ENCODE data around the gene ARHGAP9. TPM values are rescaled to one million over a fixed set of nuclear protein-coding genes. Genes with fewer than 3 reads are reported as not detected.

The ARHGAP9 gene
- polyA plus RNA-seq, 1 of the 3 experiments (the other 2 are of a cell fraction), result 0.66 TPM

GRCh38 chr12:57461276-57461916, 18.3 kb downstream of the ARHGAP9 start:
- TF ChIP-seq MEF2A (IDR thresholded peaks at IDR 0.05; ENCODE audit: borderline replicate concordance, low read depth) (no peak), FOXJ3 (CRISPR knock-in tag; IDR thresholded peaks at IDR 0.05) (no peak), GABPA (IDR thresholded peaks at IDR 0.05; ENCODE audit: low read depth) (no peak), USF1 (IDR thresholded peaks at IDR 0.05; ENCODE audit: borderline replicate concordance, low read depth) (no peak), EZH2phosphoT487 (IDR thresholded peaks at IDR 0.05; ENCODE audit: borderline replicate concordance, low read depth) (no peak), NRF1 (IDR thresholded peaks at IDR 0.05; ENCODE audit: low read depth, low read length) (no peak), TCF12 (IDR thresholded peaks at IDR 0.05) (no peak), RCOR1 (IDR thresholded peaks at IDR 0.05; ENCODE audit: low read length) (no peak), CTCF (IDR thresholded peaks at IDR 0.05) (no peak), SIN3A (IDR thresholded peaks at IDR 0.05; ENCODE audit: borderline replicate concordance, low read depth, low read length) (no peak), RFX5 (IDR thresholded peaks at IDR 0.05; ENCODE audit: low read length) (no peak), FOXM1 (IDR thresholded peaks at IDR 0.05; ENCODE audit: low read depth) (no peak), YY1 (IDR thresholded peaks at IDR 0.05; ENCODE audit: low read depth) (no peak), GATA2 (CRISPR knock-in tag; IDR thresholded peaks at IDR 0.05) (no peak)
- Histone ChIP-seq H3K27me3 (ENCODE audit: insufficient read depth) (0 out of 2 replicates have a peak, but pooled peaks cover 7% of the 10 kb centered on the region), H3F3A (replicated peaks; ENCODE audit: insufficient read depth) (peaks cover 5% of the 10 kb centered on the region), H3K79me2 (ENCODE audit: insufficient read depth) (no peaks in the 10 kb centered on the region), H3K9me2 (no peaks in the 10 kb centered on the region), H4K20me1 (ENCODE audit: insufficient read depth) (no peaks in the 10 kb centered on the region), H3K27ac (ENCODE audit: low read depth in 2 of 2, low read length in 1 of 2) (peak overlapping the region in 1 of 2 experiments; percentile 61; a peak in 2 of 4 replicates), H3K4me3 (ENCODE audit: low read depth in 2 of 2, low read length in 1 of 2) (peak overlapping the region; percentile 60 to 90), H3K36me3 (replicated peaks in 1 of 2; ENCODE audit: control insufficient read depth in 1 of 2, insufficient read depth in 2 of 2, low read length in 1 of 2) (no peaks in the 10 kb centered on the region), H3K9me3 (no peaks in the 10 kb centered on the region), H3K4me2 (peak overlapping the region; percentile 94), H2AFZ (ENCODE audit: low read depth) (peak overlapping the region; percentile 84), H3K4me1 (ENCODE audit: control insufficient read depth in 1 of 2, insufficient read depth in 2 of 2, low read depth in 1 of 2, low read length in 1 of 2) (peaks cover 0 to 20% of the 10 kb centered on the region in 2 experiments; a peak in 2 of 4 replicates), H3K9ac (peak overlapping the region; percentile 35; the same call in 1 of the 2 replicates)
- WGBS (ENCODE audit: low lambda C conversion rate), result 3% methylated on average over 15 of the region's 32 CpGs
- ChIA-PET POLR2A (no interaction called here), CTCF (interaction anchor here (0.9 to 13.7 kb wide), 28 partner anchors 8 to 337 kb away, joined by 3 to 391 read pairs (median 6); partner anchors contain the start of genes B4GALNT1, DDIT3, INHBE and MARS1)
- DNase-seq, result peak; percentile 70

- peak overlapping the region; percentile 60 to 90 for H3K4me3 ChIP-seq (ENCODE audit: low read depth in 2 of 2, low read length in 1 of 2)
- POLR2A ChIA-PET, result no interaction called here
- peaks cover 0 to 22% of the 10 kb centered on the region in 2 experiments; a peak in 2 of 4 replicates for H3K4me1 ChIP-seq (ENCODE audit: control insufficient read depth in 1 of 2, insufficient read depth in 2 of 2, low read depth in 1 of 2, low read length in 1 of 2)
- peak overlapping the region; percentile 94 for H3K4me2 ChIP-seq
- no peak overlapping the region for H3K9ac ChIP-seq
- 0 out of 2 replicates have a peak, but pooled peaks cover 7% of the 10 kb centered on the region for H3K27me3 ChIP-seq (ENCODE audit: insufficient read depth)
- no peaks in the 10 kb centered on the region for H4K20me1 ChIP-seq (ENCODE audit: insufficient read depth)
- no peaks in the 10 kb centered on the region for H3K36me3 ChIP-seq (replicated peaks in 1 of 2; ENCODE audit: control insufficient read depth in 1 of 2, insufficient read depth in 2 of 2, low read length in 1 of 2)
- no peaks in the 10 kb centered on the region for H3K9me3 ChIP-seq
- CTCF ChIA-PET, result interaction anchor here (0.7 to 13.7 kb wide), 16 partner anchors 8 to 245 kb away, joined by 3 to 391 read pairs (median 10); partner anchors contain the start of genes B4GALNT1, MARS1, NXPH4 and STAC3
- no peaks in the 10 kb centered on the region for H3K79me2 ChIP-seq (ENCODE audit: insufficient read depth)
- WGBS (ENCODE audit: low lambda C conversion rate), result 0% methylated on average over 7 of the region's 19 CpGs
- H3K27ac ChIP-seq (ENCODE audit: low read depth in 2 of 2, low read length in 1 of 2), result no peak overlapping the region
- H2AFZ ChIP-seq (ENCODE audit: low read depth), result peak overlapping the region; percentile 84
- no peaks in the 10 kb centered on the region for H3K9me2 ChIP-seq
- DNase-seq, result peak; percentile 63
- H3F3A ChIP-seq (replicated peaks; ENCODE audit: insufficient read depth), result peaks cover 5% of the 10 kb centered on the region
- TF ChIP-seq TAF1 (IDR thresholded peaks at IDR 0.05; ENCODE audit: borderline replicate concordance, low read depth, low read length) (no peak), FOXJ3 (CRISPR knock-in tag; IDR thresholded peaks at IDR 0.05) (no peak), REST (IDR thresholded peaks at IDR 0.05; ENCODE audit: low read depth, low read length) (no peak), YY1 (IDR thresholded peaks at IDR 0.05; ENCODE audit: low read depth) (no peak), FOSL2 (IDR thresholded peaks at IDR 0.05; ENCODE audit: borderline replicate concordance, low read depth) (no peak), CHD2 (IDR thresholded peaks at IDR 0.05; ENCODE audit: low read length, partially characterized antibody) (no peak), NRF1 (IDR thresholded peaks at IDR 0.05; ENCODE audit: low read depth, low read length) (no peak), GATA2 (CRISPR knock-in tag; IDR thresholded peaks at IDR 0.05) (no peak), GABPA (IDR thresholded peaks at IDR 0.05; ENCODE audit: low read depth) (no peak), FOXM1 (IDR thresholded peaks at IDR 0.05; ENCODE audit: low read depth) (no peak), RAD21 (IDR thresholded peaks at IDR 0.05; ENCODE audit: low read length) (no peak), RXRA (IDR thresholded peaks at IDR 0.05; ENCODE audit: borderline replicate concordance, low read depth) (no peak), NFIC (IDR thresholded peaks at IDR 0.05; ENCODE audit: borderline replicate concordance) (no peak), JUND (IDR thresholded peaks at IDR 0.05) (no peak)
These were observed 18.8 kb downstream of the ARHGAP9 start for GRCh38 chr12:57460841-57461275.

Data from SK-N-SH (cell line).